Natural killer cell treated with Interleukin-12 subunit alpha and Interleukin-12 subunit beta and Interleukin-15 and Interleukin-18, amount 100 ng/mL, for 72 hours (primary cell): ENCODE measurements around the gene KRTAP4-2. TPM values are rescaled to one million over a fixed set of nuclear protein-coding genes. Genes with fewer than 3 reads are reported as not detected.
A peak's percentile ranks its signal among the peaks of the same experiment; 100 is the strongest.
"Not testable (repeated sequence)": the region's sequence is repeated elsewhere in the genome, so short reads cannot be mapped to it uniquely, and the experiment has no call there.

ENCODE experiments used
- ATAC-seq, 2 donors: fragments of 150-1000 bp; cut with Tn5 transposase in 1 of 2; sonication (Bioruptor Pico), chemical (Tn5 transposase) in 1 of 2; 2 replicates each; pipeline ENCODE4 v1.10.0; 2021
- DNase-seq: peaks from one replicate; pipeline ENCODE4 v3.0.0; 2022; ENCODE audit warnings: low spot score
- H3K27ac Mint-ChIP-seq, 2 donors: 1 replicate in 1 of 2; 2 replicates in 1 of 2; pipeline ENCODE4 v1.8.0; 2022; ENCODE audit warnings: mixed read lengths in 2 of 2, mild to moderate bottlenecking in 1 of 2, moderate library complexity in 1 of 2
- H3K27me3 Mint-ChIP-seq, 2 donors: 1 replicate in 1 of 2; 2 replicates in 1 of 2; pipeline ENCODE4 v1.8.0; 2022; ENCODE audit warnings: mixed read lengths in 2 of 2
- H3K36me3 Mint-ChIP-seq: one replicate; pipeline ENCODE4 v1.8.0; 2022; ENCODE audit warnings: mixed read lengths
- H3K4me1 Mint-ChIP-seq, 2 donors: 1 replicate in 1 of 2; 2 replicates in 1 of 2; pipeline ENCODE4 v1.8.0; 2022; ENCODE audit warnings: low read depth in 2 of 2, mixed read lengths in 2 of 2, mild to moderate bottlenecking in 1 of 2
- H3K4me3 Mint-ChIP-seq: one replicate; pipeline ENCODE4 v1.8.0; 2022; ENCODE audit warnings: mixed read lengths
- H3K9me3 Mint-ChIP-seq: 2 replicates; pipeline ENCODE4 v1.8.0; 2022; ENCODE audit warnings: mixed read lengths
- total RNA-seq, 2 donors: library from RNA; stranded (reverse); gene quantifications; one replicate each; pipeline ENCODE4 v1.2.3, GENCODE V29; 2022

KRTAP4-2 gene
- total RNA-seq, 2 donors from 2014 or later, result not detected

GRCh38 chr17:41148971-41149651, 28.9 kb downstream of the KRTAP4-2 start:
- not testable (repeated sequence) for H3K4me1 Mint-ChIP-seq, H3K9me3 Mint-ChIP-seq, ATAC-seq, H3K36me3 Mint-ChIP-seq, DNase-seq, H3K4me3 Mint-ChIP-seq, H3K27ac Mint-ChIP-seq
- H3K27me3 Mint-ChIP-seq, result peaks cover 27 to 47% of the 10 kb centered on the region in 2 donors

DNA sequence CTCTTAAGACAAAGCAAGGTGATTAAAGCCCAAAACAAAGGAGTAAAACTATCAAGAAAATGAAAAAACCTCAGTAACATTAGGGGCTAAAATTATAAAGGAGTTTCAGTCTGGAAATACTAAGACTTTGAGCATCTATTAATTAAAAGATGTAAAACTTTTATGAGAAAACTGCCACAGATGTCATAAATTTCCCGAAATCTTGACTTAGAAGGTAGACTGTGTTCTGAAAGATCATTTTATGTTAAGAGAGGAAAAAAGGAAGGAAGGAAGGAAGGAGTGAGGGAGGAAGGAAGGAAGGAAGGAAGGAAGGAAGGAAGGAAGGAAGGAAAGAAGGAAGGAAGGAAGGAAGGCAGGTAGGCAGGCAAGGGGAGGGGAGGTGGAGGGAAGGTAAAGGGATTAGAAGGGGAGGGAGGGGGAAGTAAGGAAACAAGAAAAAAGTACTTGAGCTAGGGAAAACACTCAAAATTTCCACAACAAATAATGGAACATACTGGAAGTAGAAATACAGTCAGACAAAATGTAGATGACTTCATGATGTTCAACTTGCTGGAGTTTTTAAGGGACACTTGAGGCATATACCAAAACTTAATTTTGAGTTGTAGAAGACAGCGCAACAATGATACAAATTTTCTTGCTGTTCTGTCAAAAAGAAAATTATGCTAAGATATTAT, 30.4 kb downstream of the KRTAP4-2 start:
- peaks cover 22 to 43% of the 10 kb centered on the region in 2 donors for H3K27me3 Mint-ChIP-seq
- no peak overlapping the region for H3K4me3 Mint-ChIP-seq
- peaks cover 5% of the 10 kb centered on the region for H3K9me3 Mint-ChIP-seq

DNA sequence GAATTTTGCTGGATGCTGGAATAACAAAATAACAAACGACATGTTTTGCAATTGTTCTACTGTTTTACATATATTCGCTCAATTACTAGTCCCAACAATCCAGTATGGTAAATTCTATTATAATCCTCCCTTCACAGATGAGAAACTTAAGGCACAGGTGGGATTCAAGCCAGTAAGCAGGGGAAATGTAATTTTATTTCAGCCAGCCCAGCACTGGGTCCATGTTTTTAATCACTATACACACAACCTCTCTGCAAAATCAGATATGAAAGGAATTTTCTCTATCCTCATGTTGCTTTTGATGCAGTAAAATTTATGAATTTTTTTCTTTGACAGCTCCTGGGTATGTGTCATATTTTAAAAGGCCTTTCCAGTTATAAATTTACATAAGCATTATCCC, 32.8 kb downstream of the KRTAP4-2 start:
- peaks cover 22% of the 10 kb centered on the region for H3K36me3 Mint-ChIP-seq
- peaks cover 8% of the 10 kb centered on the region for H3K9me3 Mint-ChIP-seq
- DNase-seq (no peak), ATAC-seq (no peak)
- H3K27me3 Mint-ChIP-seq, result peaks cover 24 to 56% of the 10 kb centered on the region in 2 donors
- H3K27ac Mint-ChIP-seq, result no peak overlapping the region
- H3K4me3 Mint-ChIP-seq, result no peak overlapping the region
- H3K4me1 Mint-ChIP-seq, result no peaks in the 10 kb centered on the region

More for the DNA sequence above, 30.4 kb downstream of the KRTAP4-2 start:
- Mint-ChIP-seq H3K4me1 (no peaks in the 10 kb centered on the region), H3K27ac (no peak overlapping the region), H3K36me3 (peaks cover 10% of the 10 kb centered on the region)
- ATAC-seq, result no peak
- DNase-seq, result no peak

DNA sequence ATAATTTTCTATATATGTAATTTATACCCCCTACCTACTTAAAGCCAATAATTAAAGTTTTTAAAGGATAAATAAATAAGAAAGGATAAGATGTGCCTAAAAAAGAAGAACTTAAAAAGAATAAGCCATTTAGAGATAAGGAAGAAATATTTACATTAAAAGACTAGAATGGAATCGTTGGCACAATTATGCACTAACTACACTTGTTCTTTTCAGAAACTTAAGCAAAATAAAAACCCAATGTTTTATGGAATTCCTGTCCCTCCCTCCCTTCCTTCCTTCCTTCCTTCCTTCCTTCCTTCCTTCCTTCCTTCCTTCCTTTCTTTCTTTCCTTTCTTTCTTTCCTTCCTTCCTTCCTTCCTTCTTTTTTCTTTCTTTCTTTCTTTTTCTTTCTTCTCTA, 33.2 kb downstream of the KRTAP4-2 start:
- no peak for ATAC-seq
- DNase-seq, result no peak
- Mint-ChIP-seq H3K4me1 (no peaks in the 10 kb centered on the region), H3K36me3 (peaks cover 23% of the 10 kb centered on the region), H3K4me3 (no peak overlapping the region), H3K27me3 (peaks cover 24 to 58% of the 10 kb centered on the region in 2 donors), H3K9me3 (peaks cover 8% of the 10 kb centered on the region), H3K27ac (no peak overlapping the region)

DNA sequence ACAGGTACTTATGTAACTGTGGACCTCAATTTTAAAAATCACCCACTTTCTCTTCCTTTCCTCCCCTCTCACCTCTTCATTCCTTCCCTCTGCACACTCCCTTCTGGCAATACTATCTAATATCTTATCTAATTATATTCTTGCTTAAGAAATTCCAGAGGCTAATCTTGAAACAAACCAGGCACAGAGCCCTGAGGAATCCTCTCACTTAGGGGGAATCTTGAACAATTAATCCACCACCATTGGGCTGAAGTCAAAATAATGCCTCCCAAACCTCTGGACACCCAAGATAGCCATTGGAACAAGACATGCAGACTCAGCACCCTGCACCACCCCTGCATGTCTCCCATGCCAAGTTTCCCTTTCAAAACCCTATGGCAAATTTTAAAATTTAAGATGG, 36.7 kb downstream of the KRTAP4-2 start:
- no peak for DNase-seq
- peaks cover 25 to 67% of the 10 kb centered on the region in 2 donors for H3K27me3 Mint-ChIP-seq
- H3K36me3 Mint-ChIP-seq, result peaks cover 29% of the 10 kb centered on the region
- H3K4me1 Mint-ChIP-seq, result no peaks in the 10 kb centered on the region
- H3K4me3 Mint-ChIP-seq, result no peak overlapping the region
- ATAC-seq, result no peak
- H3K9me3 Mint-ChIP-seq, result peaks cover 12% of the 10 kb centered on the region
- H3K27ac Mint-ChIP-seq, result no peak overlapping the region

- DNase-seq (no peak), ATAC-seq (no peak)
- peaks cover 25 to 61% of the 10 kb centered on the region in 2 donors for H3K27me3 Mint-ChIP-seq
- peaks cover 29% of the 10 kb centered on the region for H3K36me3 Mint-ChIP-seq
- H3K4me3 Mint-ChIP-seq, result no peak within 1 kb of the TSS
- no peaks in the 10 kb centered on the region for H3K4me1 Mint-ChIP-seq
- no peak within 1 kb of the TSS for H3K27ac Mint-ChIP-seq
- peaks cover 12% of the 10 kb centered on the region for H3K9me3 Mint-ChIP-seq
Measured at GRCh38 chr17:41140360-41141131, 37.5 kb downstream of the KRTAP4-2 start, which contains the start of gene KRTAP4-6. TSS of gene KRTAP4-6 (minus strand) at chr17:41140544. CDS start at chr17:41140487, 57 bp downstream.

DNA sequence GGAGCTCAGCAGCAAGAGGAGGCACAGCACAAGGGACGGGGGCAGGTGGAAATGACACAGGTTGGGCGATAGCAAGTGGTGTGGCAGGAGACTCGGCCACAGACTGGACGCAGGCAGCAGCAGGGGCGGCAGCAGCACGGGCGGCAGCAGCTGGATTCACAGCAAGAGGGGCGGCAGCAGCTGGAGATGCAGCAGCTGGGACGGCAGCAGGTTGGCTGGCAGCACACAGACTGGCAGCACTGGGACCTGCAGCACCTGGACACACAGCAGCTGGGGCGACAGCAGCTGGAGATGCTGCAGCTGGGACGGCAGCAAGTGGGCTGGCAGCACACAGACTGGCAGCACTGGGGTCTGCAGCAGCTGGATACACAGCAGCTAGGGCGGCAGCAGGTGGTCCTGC, 38.2 kb downstream of the KRTAP4-2 start:
- Mint-ChIP-seq H3K9me3 (peaks cover 12% of the 10 kb centered on the region), H3K27me3 (peaks cover 25 to 56% of the 10 kb centered on the region in 2 donors), H3K36me3 (peaks cover 29% of the 10 kb centered on the region)
- DNase-seq, H3K4me3 Mint-ChIP-seq, H3K4me1 Mint-ChIP-seq, ATAC-seq, H3K27ac Mint-ChIP-seq: not testable (repeated sequence)

- Mint-ChIP-seq H3K9me3 (no peaks in the 10 kb centered on the region), H3K4me3 (no peak overlapping the region), H3K36me3 (no peaks in the 10 kb centered on the region), H3K27me3 (peaks cover 22 to 42% of the 10 kb centered on the region in 2 donors), H3K4me1 (no peaks in the 10 kb centered on the region), H3K27ac (peak overlapping the region in 1 of 2 donors; percentile 26)
- DNase-seq (no peak), ATAC-seq (no peak)
Measured at GRCh38 chr17:41133880-41134735, 43.9 kb downstream of the KRTAP4-2 start.

- no peaks in the 10 kb centered on the region for H3K4me1 Mint-ChIP-seq
- no peak for DNase-seq
- H3K27ac Mint-ChIP-seq, result no peak overlapping the region
- no peak for ATAC-seq
- H3K4me3 Mint-ChIP-seq, result no peak overlapping the region
- H3K36me3 Mint-ChIP-seq, result no peaks in the 10 kb centered on the region
- no peaks in the 10 kb centered on the region for H3K9me3 Mint-ChIP-seq
- peaks cover 22 to 31% of the 10 kb centered on the region in 2 donors for H3K27me3 Mint-ChIP-seq
Measured at GRCh38 chr17:41131979-41132378, 46.0 kb downstream of the KRTAP4-2 start.

Other genes starting within 250 kb of the KRTAP4-2 start
- gene KRT23, start 240.6 kb downstream of the KRTAP4-2 start, total RNA-seq, result not detected
- gene KRT39, start 211.3 kb downstream of the KRTAP4-2 start, total RNA-seq, result not detected
- not detected for gene KRT40, start 193.9 kb downstream of the KRTAP4-2 start, total RNA-seq
- not detected for gene KRTAP3-3, start 184.1 kb downstream of the KRTAP4-2 start, total RNA-seq
- not detected for gene KRTAP3-2, start 178.3 kb downstream of the KRTAP4-2 start, total RNA-seq
- not detected for gene KRTAP3-1, start 169.1 kb downstream of the KRTAP4-2 start, total RNA-seq
- not detected for gene KRTAP1-5, start 151.0 kb downstream of the KRTAP4-2 start, total RNA-seq
- gene KRTAP1-4, start 148.0 kb downstream of the KRTAP4-2 start, total RNA-seq, result not detected
- gene KRTAP1-3, start 143.3 kb downstream of the KRTAP4-2 start, total RNA-seq, result not detected
- gene KRTAP1-1, start 136.8 kb downstream of the KRTAP4-2 start, total RNA-seq, result not detected
- gene KRTAP2-1, start 130.9 kb downstream of the KRTAP4-2 start, total RNA-seq, result not detected
- not detected for gene KRTAP2-2, start 123.0 kb downstream of the KRTAP4-2 start, total RNA-seq
- not detected for gene KRTAP2-3, start 118.1 kb downstream of the KRTAP4-2 start, total RNA-seq
- gene KRTAP2-4, start 112.3 kb downstream of the KRTAP4-2 start, total RNA-seq, result not detected
- not detected for gene KRTAP4-7, start 94.1 kb downstream of the KRTAP4-2 start, total RNA-seq
- not detected for gene KRTAP4-8, start 80.1 kb downstream of the KRTAP4-2 start, total RNA-seq
- not detected for gene KRTAP4-16, start 76.0 kb downstream of the KRTAP4-2 start, total RNA-seq
- not detected for gene KRTAP4-9, start 72.8 kb downstream of the KRTAP4-2 start, total RNA-seq
- not detected for gene KRTAP4-11, start 59.8 kb downstream of the KRTAP4-2 start, total RNA-seq
- not detected for gene KRTAP4-12, start 54.0 kb downstream of the KRTAP4-2 start, total RNA-seq
- gene KRTAP4-6, start 37.7 kb downstream of the KRTAP4-2 start, total RNA-seq, result not detected
- gene KRTAP4-5, start 28.4 kb downstream of the KRTAP4-2 start, total RNA-seq, result not detected
- gene KRTAP4-4, start 17.5 kb downstream of the KRTAP4-2 start, total RNA-seq, result not detected
- not detected for gene KRTAP4-3, start 10.0 kb downstream of the KRTAP4-2 start, total RNA-seq
- gene KRTAP4-1, start 6.7 kb upstream of the KRTAP4-2 start, total RNA-seq, result not detected
- not detected for gene KRTAP9-1, start 11.7 kb upstream of the KRTAP4-2 start, total RNA-seq
- not detected for gene KRTAP9-2, start 48.4 kb upstream of the KRTAP4-2 start, total RNA-seq
- gene KRTAP9-3, start 54.2 kb upstream of the KRTAP4-2 start, total RNA-seq, result not detected
- gene KRTAP9-8, start 59.8 kb upstream of the KRTAP4-2 start, total RNA-seq, result not detected
- not detected for gene KRTAP9-4, start 71.5 kb upstream of the KRTAP4-2 start, total RNA-seq
- gene KRTAP9-9, start 77.2 kb upstream of the KRTAP4-2 start, total RNA-seq, result not detected
- gene KRTAP9-6, start 87.2 kb upstream of the KRTAP4-2 start, total RNA-seq, result not detected
- gene KRTAP9-7, start 97.5 kb upstream of the KRTAP4-2 start, total RNA-seq, result not detected
- not detected for gene KRTAP29-1, start 124.6 kb upstream of the KRTAP4-2 start, total RNA-seq
- not detected for gene KRTAP16-1, start 131.1 kb upstream of the KRTAP4-2 start, total RNA-seq
- not detected for gene KRTAP17-1, start 137.5 kb upstream of the KRTAP4-2 start, total RNA-seq
- not detected for gene KRT33A, start 172.6 kb upstream of the KRTAP4-2 start, total RNA-seq
- not detected for gene KRT33B, start 191.6 kb upstream of the KRTAP4-2 start, total RNA-seq
- not detected for gene KRT34, start 204.1 kb upstream of the KRTAP4-2 start, total RNA-seq
- gene KRT31, start 219.4 kb upstream of the KRTAP4-2 start, total RNA-seq, result not detected
- not detected for gene KRT37, start 246.4 kb upstream of the KRTAP4-2 start, total RNA-seq